Breast epithelium (tissue), 3 donors: Measurements from ENCODE around the gene PRDM13. TPM values are rescaled to one million over a fixed set of nuclear protein-coding genes. Genes with fewer than 3 reads are reported as not detected.

Experiments
- total RNA-seq, 3 donors: library from RNA; depleted of rRNA; stranded (reverse); fragments of >200 nt; gene quantifications; one replicate each; pipeline ENCODE4 v1.1.0, GENCODE V29; 2016

The PRDM13 gene
- total RNA-seq, 3 donors from 2014 or later: not detected

Other genes with a start within 250 kb of the PRDM13 start
- gene COQ3, start 212.6 kb upstream of the PRDM13 start, total RNA-seq: 1 to 10 TPM; 4.2 to 5.6 (median 4.5) TPM
- gene PNISR, start 181.5 kb upstream of the PRDM13 start, total RNA-seq: 100 to 1,000 TPM; 133 to 294 (median 206) TPM
- 10 to 100 TPM; 14.1 to 25.8 (median 25.2) TPM for gene USP45, start 91.4 kb upstream of the PRDM13 start, total RNA-seq
- 10 to 100 TPM; 59.3 to 79.8 (median 63.0) TPM for gene CCNC, start 38.2 kb upstream of the PRDM13 start, total RNA-seq